Left lung (tissue), 10 donors: ENCODE measurements around the gene GOLT1B. TPM values are rescaled to one million over a fixed set of nuclear protein-coding genes. Genes with fewer than 3 reads are reported as not detected.

Source experiments
- ATAC-seq: fragments of 200-7000 bp; cut with Tn5 transposase; one replicate; pipeline ENCODE4 v1.9.1; 2020; ENCODE audit warnings: moderate library complexity
- DNase-seq, 4 donors: peaks; one replicate each; pipeline ENCODE4 v3.0.0-alpha.2; 2013 to 2020
- H3K27ac ChIP-seq, 2 donors: fragments of 200-600 bp; sonication (generic) in 1 of 2; one replicate each; pipeline versions ENCODE4 v1.5.0 to v1.8.0; 2020 to 2021
- H3K27me3 ChIP-seq, 2 donors: fragments of 200-600 bp; sonication (generic) in 1 of 2; one replicate each; pipeline versions ENCODE4 v1.5.0 to v1.8.0; 2020 to 2021
- H3K36me3 ChIP-seq, 2 donors: fragments of 200-600 bp; sonication (generic) in 1 of 2; one replicate each; pipeline versions ENCODE4 v1.5.0 to v1.8.0; 2020 to 2021
- H3K4me1 ChIP-seq, 2 donors: fragments of 200-600 bp; one replicate each; pipeline ENCODE4 v1.8.0; 2021
- H3K4me3 ChIP-seq, 2 donors: fragments of 200-600 bp; sonication (generic) in 1 of 2; one replicate each; pipeline versions ENCODE4 v1.5.0 to v1.8.0; 2020 to 2021; ENCODE audit warnings: mild to moderate bottlenecking in 1 of 2
- H3K9me3 ChIP-seq, 2 donors: fragments of 200-600 bp; sonication (generic) in 1 of 2; one replicate each; pipeline versions ENCODE4 v1.5.0 to v1.8.0; 2020 to 2021
- CTCF ChIP-seq, 2 donors: fragments of 200-600 bp; sonication (generic) in 1 of 2; IDR thresholded peaks; one replicate each; pipeline versions ENCODE4 v1.5.0 to v1.8.0; 2021; ENCODE audit warnings: antibody characterized with exemption in 2 of 2
- intact Hi-C, 2 donors: fragments of 100-400 bp; cut with DNase I; formaldehyde crosslinking; loops; one replicate each; pipeline versions ENCODE4 v1.11.2 to v1.14.2; 2022
- polyA plus RNA-seq, 6 donors: library from polyadenylated mRNA; unstranded; fragments of 120-200 nt; gene quantifications; one replicate each; pipeline ENCODE4 v1.2.1, GENCODE V29; 2013; ENCODE audit not compliant: insufficient read length in 6 of 6
- total RNA-seq, 2 donors: library from RNA; stranded (reverse); fragmentation: NEBNext Ultra II Directional; extraction: Animal tissue kit (Norgen Biotek cat#: 25700); gene quantifications; one replicate each; pipeline ENCODE4 v1.2.1, GENCODE V29; 2021
- donor health status: DM: no; HTN: yes; CAD: no.
- donor health status: DM: no; HTN: no; CAD: no.

The GOLT1B gene
- total and polyA plus RNA-seq, 8 donors: 33.9 to 51.9 (median 39.6) TPM

DNA sequence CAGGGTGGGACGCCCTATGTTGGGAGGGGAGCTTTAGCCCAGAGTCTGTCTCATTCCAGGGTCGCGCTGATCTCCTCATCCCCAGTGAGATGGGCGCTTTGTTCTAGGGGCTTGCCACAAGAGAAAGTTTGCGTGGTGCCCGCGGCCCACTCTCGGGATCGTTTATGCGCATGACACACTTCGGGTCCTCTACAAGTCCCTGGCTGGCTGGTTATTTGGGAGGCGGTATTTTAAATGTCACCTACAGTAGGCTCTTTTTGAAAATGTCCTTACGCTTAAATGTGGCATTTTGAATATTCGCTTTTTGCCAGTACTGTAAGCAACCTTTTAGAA lies 541 bp downstream of the GOLT1B start:
- peaks cover 3 to 17% of the 10 kb centered on the region in 2 donors for H3K36me3 ChIP-seq
- H3K4me3 ChIP-seq: peak overlapping the region; percentile 87 to 93
- no peak for TF ChIP-seq CTCF (IDR thresholded peaks at IDR 0.05)
- no peaks in the 10 kb centered on the region for H3K27me3 ChIP-seq
- peaks cover 26 to 46% of the 10 kb centered on the region in 2 donors for H3K4me1 ChIP-seq
- H3K27ac ChIP-seq: peak overlapping the region; percentile 84 to 91
- no peaks in the 10 kb centered on the region for H3K9me3 ChIP-seq
- DNase-seq (peak in 3 of 4 donors; percentile 17 to 76 (median 24)), ATAC-seq (peak; percentile 53)
- intact Hi-C loops: no loop called here

DNA sequence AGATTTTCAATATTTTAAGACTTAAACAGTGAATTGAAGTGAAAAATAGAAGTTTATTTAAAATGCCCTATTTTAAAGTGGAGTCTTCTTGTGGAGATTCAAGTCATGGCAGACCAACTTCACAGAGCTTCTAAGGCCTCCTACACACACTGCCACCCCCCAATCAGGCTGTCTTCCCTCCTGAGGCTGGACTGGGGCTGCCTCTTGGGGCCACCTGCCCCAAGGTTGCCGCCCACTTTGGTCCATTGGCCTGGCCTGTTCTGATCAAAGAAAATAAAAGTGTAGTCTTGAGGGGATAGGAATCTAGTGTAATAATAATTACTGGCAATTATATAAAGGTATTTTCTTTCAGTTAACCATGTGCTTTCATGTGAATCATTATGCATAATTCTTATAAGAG lies 1.3 kb downstream of the GOLT1B start:
- H3K36me3 ChIP-seq: peaks cover 1 to 12% of the 10 kb centered on the region in 2 donors
- H3K4me1 ChIP-seq: peaks cover 26 to 46% of the 10 kb centered on the region in 2 donors
- H3K27ac ChIP-seq: no peak overlapping the region
- no peak for TF ChIP-seq CTCF (IDR thresholded peaks at IDR 0.05)
- ATAC-seq (no peak), DNase-seq (peak in 1 of 4 donors; percentile 34)
- H3K4me3 ChIP-seq: peak overlapping the region; percentile 87 to 93
- intact Hi-C loops: no loop called here
- H3K9me3 ChIP-seq: no peaks in the 10 kb centered on the region
- H3K27me3 ChIP-seq: no peaks in the 10 kb centered on the region

DNA sequence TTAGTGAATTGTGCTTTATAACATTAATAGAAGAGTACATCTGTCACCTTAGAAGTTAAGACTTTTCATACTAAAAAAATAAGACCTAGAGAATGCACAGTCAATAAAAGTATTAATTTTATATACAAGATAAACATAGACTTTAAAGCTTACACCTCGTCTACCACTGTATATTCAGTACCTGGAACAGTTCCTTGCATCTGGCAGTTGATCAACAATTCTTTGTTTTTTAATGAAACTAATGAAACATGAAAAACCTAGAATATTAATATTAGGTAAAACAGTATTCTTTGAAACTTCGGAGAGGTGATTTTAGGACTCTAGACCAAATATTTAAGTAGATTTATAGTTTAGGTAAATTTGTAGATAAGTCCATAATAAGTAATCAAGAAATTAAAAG lies 4.3 kb downstream of the GOLT1B start:
- H3K27ac ChIP-seq: no peak overlapping the region
- H3K4me3 ChIP-seq: no peak overlapping the region
- TF ChIP-seq CTCF (IDR thresholded peaks at IDR 0.05): no peak
- H3K9me3 ChIP-seq: no peaks in the 10 kb centered on the region
- ATAC-seq (no peak), DNase-seq (no peak)
- intact Hi-C loops: no loop called here
- no peaks in the 10 kb centered on the region for H3K27me3 ChIP-seq
- H3K4me1 ChIP-seq: peaks cover 15 to 34% of the 10 kb centered on the region in 2 donors
- H3K36me3 ChIP-seq: peaks cover 0 to 21% of the 10 kb centered on the region in 2 donors

DNA sequence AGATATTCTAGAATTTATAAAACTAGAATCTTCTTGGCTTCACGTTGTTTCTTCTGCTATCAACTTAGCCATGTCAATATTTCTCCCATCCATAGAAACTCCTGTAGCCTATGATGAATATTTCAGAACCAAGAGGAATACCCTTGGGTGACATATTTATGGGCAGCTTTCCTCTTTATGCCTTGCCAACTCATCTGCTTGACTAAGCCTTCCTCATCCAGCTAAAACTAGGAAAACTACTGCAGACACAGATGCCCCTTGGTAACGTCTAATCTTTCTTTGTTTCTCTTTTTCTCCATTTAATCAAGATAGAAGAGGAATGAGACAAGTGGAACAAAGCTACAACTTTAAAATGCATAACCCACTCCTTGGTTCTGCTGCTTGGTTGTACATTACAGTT lies 6.3 kb downstream of the GOLT1B start:
- Histone ChIP-seq H3K4me3 (no peak overlapping the region), H3K36me3 (peaks cover 0 to 34% of the 10 kb centered on the region in 2 donors), H3K27me3 (no peaks in the 10 kb centered on the region), H3K4me1 (peaks cover 10 to 28% of the 10 kb centered on the region in 2 donors), H3K27ac (no peak overlapping the region), H3K9me3 (no peaks in the 10 kb centered on the region)
- no peak for ATAC-seq
- DNase-seq: no peak
- intact Hi-C loops: no loop called here
- TF ChIP-seq CTCF (IDR thresholded peaks at IDR 0.05): no peak

GRCh38 chr12:21509768-21510167 lies 8.2 kb downstream of the GOLT1B start:
- Histone ChIP-seq H3K27ac (no peak overlapping the region), H3K27me3 (no peaks in the 10 kb centered on the region), H3K36me3 (peaks cover 0 to 53% of the 10 kb centered on the region in 2 donors), H3K4me3 (no peak overlapping the region), H3K4me1 (peaks cover 0 to 12% of the 10 kb centered on the region in 2 donors), H3K9me3 (no peaks in the 10 kb centered on the region)
- TF ChIP-seq CTCF (IDR thresholded peaks at IDR 0.05): no peak
- intact Hi-C loops: no loop called here
- ATAC-seq (no peak), DNase-seq (no peak)
